GM19023 (cell line): Measurements from ENCODE around the gene MPO.

Source experiments
- ATAC-seq: cut with Tn5 transposase; IDR thresholded peaks from one replicate; pipeline ENCODE4 v1.9.1; 2021; ENCODE audit warnings: mild to moderate bottlenecking, moderate library complexity; ENCODE audit not compliant: unreplicated experiment

MPO gene

DNA sequence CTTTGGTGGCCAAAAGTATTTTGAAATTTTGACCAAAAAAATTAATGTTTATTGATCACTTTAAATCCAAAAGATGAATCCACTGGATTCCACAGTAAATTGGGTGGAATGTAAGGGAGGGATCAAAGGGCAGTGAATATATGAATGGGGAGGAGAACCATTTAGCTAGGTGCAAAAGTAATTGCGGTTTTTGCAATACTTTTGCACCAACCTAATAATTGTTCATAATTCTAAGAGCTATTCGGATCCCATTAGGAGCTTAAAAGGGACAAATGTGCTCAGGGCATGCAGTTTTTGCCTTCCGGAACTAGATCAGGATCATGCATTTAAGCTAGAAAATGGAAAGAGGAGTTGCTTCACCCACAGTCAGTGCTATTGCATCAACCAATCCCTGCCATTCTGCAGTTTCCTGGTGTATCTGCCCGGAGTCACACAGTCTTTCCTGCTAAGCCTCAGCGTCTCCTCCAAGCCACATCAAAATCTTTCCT lies 42.5 kb downstream of the MPO start, which contains the start of gene LPO:
Gene LPO, plus strand, starts transcription at position 438 of the 488 bp plus-strand sequence. CDS start 4,396 bp downstream, outside the sequence.
- ATAC-seq, result no peak

DNA sequence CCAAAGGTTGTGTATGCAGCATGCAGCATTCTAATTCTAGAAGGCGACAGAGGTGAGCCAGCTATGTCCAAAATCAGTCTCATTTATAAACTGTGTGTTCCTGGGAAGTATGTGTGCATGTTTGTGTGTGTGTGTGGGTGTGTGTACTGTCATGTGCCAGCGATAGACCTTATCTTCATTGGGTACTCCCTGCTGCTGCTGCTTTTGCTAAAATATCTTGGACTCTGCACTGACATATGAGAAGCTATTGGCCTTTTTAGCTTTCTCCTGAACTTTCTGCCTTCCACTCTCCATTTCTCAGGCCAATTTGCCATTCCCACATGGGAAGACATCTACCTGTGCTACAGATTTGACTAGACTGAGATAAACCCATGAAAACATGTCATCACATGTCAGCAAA lies 44.3 kb downstream of the MPO start:
- ATAC-seq, result no peak

DNA sequence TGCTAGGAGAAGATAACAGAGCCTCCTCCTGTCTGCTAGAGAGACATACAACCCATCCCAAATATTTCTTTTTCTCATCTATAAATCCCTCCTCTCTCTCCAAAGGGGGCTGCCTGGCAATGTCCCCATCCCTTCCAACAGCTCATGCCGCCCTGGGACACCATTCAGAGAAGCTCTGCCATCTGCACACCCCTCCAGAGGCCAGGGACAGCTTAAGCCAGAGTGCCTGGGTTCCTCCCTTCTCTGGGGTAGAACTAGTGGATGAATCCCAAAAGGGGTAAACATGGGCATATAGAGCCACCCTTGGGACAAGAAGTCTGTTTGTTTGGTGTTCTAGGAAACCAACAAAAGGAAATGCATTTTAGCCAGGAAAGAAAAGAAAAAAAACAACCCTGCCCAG lies 44.9 kb downstream of the MPO start:
- ATAC-seq, result no peak

DNA sequence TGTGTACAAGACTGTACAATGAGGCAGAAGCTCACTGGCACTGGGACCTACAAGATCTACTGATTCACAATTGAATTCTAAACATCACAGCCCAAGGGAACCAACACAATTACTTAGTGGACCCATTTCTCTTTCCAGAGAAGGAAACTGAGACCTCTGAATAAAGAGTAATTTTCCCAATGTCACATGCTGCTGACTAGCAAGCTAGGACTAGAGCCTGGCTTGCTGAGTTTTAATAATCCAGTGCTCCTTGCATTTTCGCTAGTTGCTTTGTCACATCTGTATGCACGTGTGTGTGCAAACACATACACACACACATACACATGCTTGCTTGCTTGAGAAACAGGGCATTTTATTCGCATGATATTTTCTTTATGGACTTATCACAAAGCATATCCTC lies 46.2 kb downstream of the MPO start:
- ATAC-seq, result no peak

DNA sequence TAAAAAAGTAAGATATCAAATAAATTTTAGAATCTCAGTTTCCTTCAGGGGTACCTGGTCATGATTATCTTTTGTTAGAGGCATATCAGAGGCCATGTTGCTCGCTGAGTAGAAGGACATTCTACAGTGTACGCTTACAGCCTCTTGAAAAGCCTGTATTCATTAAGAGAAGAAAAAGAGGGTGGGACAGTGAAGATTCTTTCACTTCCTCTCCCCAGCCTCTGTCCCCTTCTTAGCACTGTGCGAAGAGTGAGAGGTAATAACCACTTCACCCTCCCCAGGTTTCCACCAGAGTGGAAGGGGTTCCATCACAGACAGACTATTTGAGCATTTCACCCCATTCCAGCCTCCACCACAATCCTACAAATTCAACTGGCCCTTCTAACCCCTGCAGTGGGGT lies 47.2 kb downstream of the MPO start:
- no peak for ATAC-seq

DNA sequence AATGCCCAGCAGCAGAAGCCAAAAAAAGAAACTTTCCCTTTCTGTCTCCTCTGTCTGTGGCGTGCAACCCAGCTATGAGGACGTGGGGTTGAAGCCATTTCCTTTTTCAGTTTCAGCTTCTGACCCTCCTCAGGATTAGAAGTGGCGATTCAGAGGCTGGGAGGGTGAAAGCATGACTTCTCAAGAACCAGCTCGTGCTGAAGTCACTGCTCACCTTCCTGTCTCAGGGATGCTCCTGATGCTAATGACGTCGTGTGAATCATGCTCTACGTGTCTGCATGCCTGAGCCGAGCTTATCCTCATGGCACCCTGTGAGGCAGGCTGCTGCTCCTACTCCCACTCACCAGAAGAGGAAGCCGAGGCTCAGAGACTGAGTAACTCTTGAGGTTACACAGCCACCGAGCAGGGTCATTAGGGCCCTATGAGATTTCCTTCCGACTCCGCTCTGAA lies 48.0 kb downstream of the MPO start:
- ATAC-seq, result peak; percentile 67

DNA sequence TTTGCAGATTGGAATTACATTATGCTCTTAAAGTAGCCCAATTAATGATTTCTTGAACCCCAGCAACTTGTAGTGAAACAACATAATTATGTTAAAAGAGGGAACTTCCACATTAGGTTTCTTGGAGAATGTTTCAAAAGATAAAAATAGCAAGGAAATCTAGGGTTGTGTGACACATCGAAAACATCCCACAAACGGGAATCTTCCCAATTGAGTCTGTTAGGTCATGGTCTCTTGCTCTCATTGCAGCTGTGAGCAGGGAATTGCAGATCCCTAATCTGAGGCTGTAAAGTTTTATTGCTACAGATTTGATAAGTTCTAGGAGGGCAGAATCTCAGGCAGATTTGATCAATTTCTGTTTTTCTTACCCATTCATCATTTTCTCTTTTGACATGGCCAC lies 49.1 kb downstream of the MPO start:
- ATAC-seq, result no peak

DNA sequence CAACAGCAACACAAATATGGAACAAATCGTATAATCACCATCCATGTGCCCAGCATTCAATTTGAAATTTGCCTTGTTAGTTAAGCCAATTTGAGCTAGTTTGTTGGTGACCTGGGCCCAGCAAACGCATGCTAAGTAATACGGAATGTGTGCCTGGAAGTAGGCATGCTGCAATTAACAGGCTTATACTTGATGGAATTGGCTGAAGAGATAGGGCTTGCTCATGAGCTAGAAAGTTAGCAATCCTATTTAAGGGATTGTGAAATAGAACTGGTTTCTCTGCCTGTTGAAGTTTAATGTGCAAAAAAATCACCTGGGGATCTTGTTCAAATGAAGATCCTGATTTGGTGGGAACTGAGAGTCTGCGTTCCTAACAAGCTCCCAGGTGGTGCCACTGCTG lies 50.9 kb downstream of the MPO start:
- no peak for ATAC-seq

DNA sequence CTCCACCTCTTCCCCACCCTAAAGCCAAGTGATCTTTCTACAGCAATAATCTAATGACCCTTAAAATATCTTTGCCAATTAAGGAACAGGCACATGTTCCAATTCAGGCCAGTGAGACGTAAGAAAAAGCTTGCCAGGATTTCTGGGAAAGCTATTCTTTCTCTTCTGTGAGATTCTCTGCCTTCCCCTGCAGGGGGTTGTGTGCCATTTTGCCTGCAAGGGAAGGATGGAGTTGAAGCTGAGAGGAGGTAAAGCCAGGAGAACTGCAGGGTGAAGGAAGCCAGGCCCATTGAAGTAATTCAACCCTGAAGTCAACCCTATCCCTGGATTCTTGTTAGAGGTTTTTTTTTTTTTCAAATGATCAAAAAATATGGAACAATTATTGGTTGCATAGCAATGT lies 51.4 kb downstream of the MPO start:
- no peak for ATAC-seq

DNA sequence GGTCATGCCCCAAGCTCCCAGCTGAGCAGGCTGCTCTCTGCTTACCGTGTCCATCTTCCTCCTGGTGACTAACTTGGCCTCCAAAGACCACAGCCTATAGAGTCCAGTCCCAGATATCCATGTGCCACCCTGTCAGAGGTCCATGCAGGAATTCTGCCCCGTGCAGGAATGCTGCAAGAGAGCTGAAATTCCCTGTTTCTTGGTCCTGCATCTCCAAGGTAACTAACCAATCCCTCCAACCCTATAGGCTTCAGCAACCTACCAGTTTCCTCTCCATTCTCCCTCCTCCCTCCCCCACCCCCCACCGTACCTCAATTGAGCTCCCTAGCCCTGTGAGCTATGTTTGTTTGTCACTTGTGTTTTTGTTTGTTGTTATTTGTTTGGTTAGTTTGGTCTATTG lies 52.1 kb downstream of the MPO start:
- ATAC-seq, result no peak

DNA sequence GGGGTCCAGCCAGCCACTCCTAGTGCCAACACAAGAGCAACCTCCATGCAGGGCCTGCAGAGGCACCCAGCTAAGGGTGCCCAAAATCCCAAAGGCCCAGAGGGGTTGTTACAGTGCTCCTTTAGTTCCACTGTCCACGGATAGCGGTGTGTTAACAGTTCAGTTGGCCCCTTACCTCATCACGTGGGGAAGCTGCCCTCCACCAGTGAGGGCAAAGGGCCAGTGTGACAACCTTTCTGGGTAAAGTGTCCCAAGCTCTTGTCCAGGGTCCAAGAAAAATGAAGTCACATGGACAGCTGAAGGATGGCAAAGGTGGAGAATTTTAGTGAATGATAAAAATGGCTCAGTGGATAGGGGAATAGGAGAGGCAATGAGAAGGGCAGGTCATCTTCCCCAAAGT lies 53.0 kb downstream of the MPO start:
- ATAC-seq, result no peak

DNA sequence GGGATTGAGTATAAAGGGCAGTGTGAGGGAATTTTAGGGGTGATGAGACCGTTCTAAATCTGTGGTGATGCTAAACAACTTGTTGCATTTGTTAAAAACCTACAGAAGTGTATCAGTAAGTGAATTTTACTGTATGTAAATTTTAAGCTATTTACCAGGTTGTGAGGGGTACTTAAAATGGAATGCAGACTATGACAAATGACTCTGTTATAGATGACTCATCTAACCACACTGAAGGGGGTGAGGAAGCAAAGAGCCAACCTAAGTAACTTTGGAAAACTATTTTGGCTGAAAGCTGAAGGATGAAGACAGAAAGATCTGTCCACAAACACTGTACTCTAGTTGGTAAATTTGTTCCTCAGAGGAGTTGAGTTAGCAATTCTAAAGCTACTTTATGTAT lies 56.4 kb downstream of the MPO start:
- no peak for ATAC-seq
